ENCODE data around the gene HTD2.

- TF ChIP-seq, protein P1, sequence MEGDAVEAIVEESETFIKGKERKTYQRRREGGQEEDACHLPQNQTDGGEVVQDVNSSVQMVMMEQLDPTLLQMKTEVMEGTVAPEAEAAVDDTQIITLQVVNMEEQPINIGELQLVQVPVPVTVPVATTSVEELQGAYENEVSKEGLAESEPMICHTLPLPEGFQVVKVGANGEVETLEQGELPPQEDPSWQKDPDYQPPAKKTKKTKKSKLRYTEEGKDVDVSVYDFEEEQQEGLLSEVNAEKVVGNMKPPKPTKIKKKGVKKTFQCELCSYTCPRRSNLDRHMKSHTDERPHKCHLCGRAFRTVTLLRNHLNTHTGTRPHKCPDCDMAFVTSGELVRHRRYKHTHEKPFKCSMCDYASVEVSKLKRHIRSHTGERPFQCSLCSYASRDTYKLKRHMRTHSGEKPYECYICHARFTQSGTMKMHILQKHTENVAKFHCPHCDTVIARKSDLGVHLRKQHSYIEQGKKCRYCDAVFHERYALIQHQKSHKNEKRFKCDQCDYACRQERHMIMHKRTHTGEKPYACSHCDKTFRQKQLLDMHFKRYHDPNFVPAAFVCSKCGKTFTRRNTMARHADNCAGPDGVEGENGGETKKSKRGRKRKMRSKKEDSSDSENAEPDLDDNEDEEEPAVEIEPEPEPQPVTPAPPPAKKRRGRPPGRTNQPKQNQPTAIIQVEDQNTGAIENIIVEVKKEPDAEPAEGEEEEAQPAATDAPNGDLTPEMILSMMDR (IDR thresholded peaks at IDR 0.05): no peak
- TF ChIP-seq POLR2A (IDR thresholded peaks at IDR 0.05): no peak
Measured at GRCh38 chr3:58260733-58261132, 45.6 kb upstream of the HTD2 start.
